Liver (tissue), 9 donors: ENCODE data around the gene PDE4B. TPM values are rescaled to one million over a fixed set of nuclear protein-coding genes. Genes with fewer than 3 reads are reported as not detected.

ENCODE experiments used
- DNase-seq: peaks from one replicate; pipeline ENCODE4 v3.0.0-alpha.2; 2017; ENCODE audit warnings: low spot score
- H3K27ac ChIP-seq, 2 donors: one replicate each; pipeline ENCODE4 v1.7.0; 2013; ENCODE audit warnings: inconsistent platforms in 2 of 2, low read length in 2 of 2, control low read depth in 1 of 2, low read depth in 1 of 2, mild to moderate bottlenecking in 1 of 2
- H3K27me3 ChIP-seq, 4 donors: one replicate each; pipeline versions ENCODE4 v1.6.1 to v1.7.0; 2013; ENCODE audit warnings: low read length in 3 of 4, inconsistent platforms in 1 of 4, mild to moderate bottlenecking in 1 of 4, moderate library complexity in 1 of 4; ENCODE audit not compliant: control insufficient read depth in 4 of 4, insufficient read depth in 4 of 4
- H3K36me3 ChIP-seq, 4 donors: one replicate each; pipeline versions ENCODE4 v1.6.1 to v1.7.0; 2013; ENCODE audit warnings: low read length in 3 of 4, mild to moderate bottlenecking in 3 of 4, low read depth in 1 of 4, moderate library complexity in 1 of 4; ENCODE audit not compliant: control insufficient read depth in 4 of 4, insufficient read depth in 3 of 4
- H3K4me1 ChIP-seq, 4 donors: one replicate each; pipeline versions ENCODE4 v1.6.1 to v1.7.0; 2013; ENCODE audit warnings: low read length in 3 of 4, mild to moderate bottlenecking in 3 of 4, moderate library complexity in 1 of 4; ENCODE audit not compliant: control insufficient read depth in 4 of 4, insufficient read depth in 4 of 4
- H3K4me3 ChIP-seq, 3 donors: one replicate each; pipeline versions ENCODE4 v1.6.1 to v1.7.0; 2013; ENCODE audit warnings: low read length in 3 of 3, control low read depth in 1 of 3, low read depth in 1 of 3, mild to moderate bottlenecking in 1 of 3
- H3K9ac ChIP-seq, 2 donors: one replicate each; pipeline ENCODE4 v1.7.0; 2013; ENCODE audit warnings: low read length in 2 of 2, mild to moderate bottlenecking in 2 of 2, moderate library complexity in 2 of 2, control low read depth in 1 of 2, low read depth in 1 of 2
- H3K9me3 ChIP-seq, 4 donors: one replicate each; pipeline versions ENCODE4 v1.6.1 to v1.7.0; 2013; ENCODE audit warnings: low read length in 3 of 4; ENCODE audit not compliant: control insufficient read depth in 4 of 4
- ATF3 ChIP-seq: IDR thresholded peaks from 2 replicates; pipeline ENCODE4 v1.6.1; 2016; ENCODE audit warnings: antibody characterized with exemption
- CTCF ChIP-seq: fragments of 150-350 bp; IDR thresholded peaks from 2 replicates; pipeline ENCODE4 v1.5.1; 2017; ENCODE audit warnings: improper control_type of control experiment, low read depth, low read length; ENCODE audit not compliant: missing input control
- EGR1 ChIP-seq, 2 donors: IDR thresholded peaks; 2 replicates each; pipeline ENCODE4 v1.6.1; 2016 to 2018; ENCODE audit warnings: antibody characterized with exemption in 2 of 2, low read depth in 2 of 2
- FOXA1 ChIP-seq: IDR thresholded peaks from 2 replicates; pipeline ENCODE4 v1.6.1; 2016; ENCODE audit warnings: antibody characterized with exemption
- FOXA2 ChIP-seq: IDR thresholded peaks from 2 replicates; pipeline ENCODE4 v1.6.1; 2016; ENCODE audit warnings: antibody characterized with exemption
- GABPA ChIP-seq, 2 donors: IDR thresholded peaks in 1 of 2; conservative IDR thresholded peaks in 1 of 2; 2 replicates each; pipeline ENCODE4 v1.6.1; 2016; ENCODE audit warnings: antibody characterized with exemption in 2 of 2, mild to moderate bottlenecking in 1 of 2, moderate library complexity in 1 of 2
- HNF4A ChIP-seq, 2 donors: conservative IDR thresholded peaks; 2 replicates each; pipeline ENCODE4 v1.6.1; 2016; ENCODE audit warnings: antibody characterized with exemption in 2 of 2, mild to moderate bottlenecking in 2 of 2
- MAX ChIP-seq: IDR thresholded peaks from 2 replicates; pipeline ENCODE4 v1.6.1; 2016; ENCODE audit warnings: antibody characterized with exemption
- RAD21 ChIP-seq, 2 donors: IDR thresholded peaks; 2 replicates each; pipeline ENCODE4 v1.6.1; 2016; ENCODE audit warnings: antibody characterized with exemption in 2 of 2, mild to moderate bottlenecking in 2 of 2
- RXRA ChIP-seq, 2 donors: IDR thresholded peaks; 2 replicates each; pipeline ENCODE4 v1.6.1; 2017 to 2018; ENCODE audit warnings: antibody characterized with exemption in 2 of 2, mild to moderate bottlenecking in 1 of 2
- SP1 ChIP-seq: IDR thresholded peaks from 2 replicates; pipeline ENCODE4 v1.6.1; 2018; ENCODE audit warnings: antibody characterized with exemption, mild to moderate bottlenecking
- TAF1 ChIP-seq: conservative IDR thresholded peaks from 2 replicates; pipeline ENCODE4 v1.6.1; 2016; ENCODE audit warnings: antibody characterized with exemption, mild to moderate bottlenecking
- YY1 ChIP-seq: IDR thresholded peaks from 2 replicates; pipeline ENCODE4 v1.6.1; 2016; ENCODE audit warnings: antibody characterized with exemption, mild to moderate bottlenecking
- ZBTB33 ChIP-seq: IDR thresholded peaks from 2 replicates; pipeline ENCODE4 v1.6.1; 2016; ENCODE audit warnings: antibody characterized with exemption
- WGBS: extraction: QIAGEN DNeasy Blood & Tissue Kit; methylation state at CpG from one replicate; pipeline ENCODE4 v1.1.7; 2013; 5-methylcytosine and 5-hydroxymethylcytosine counted together
- polyA plus RNA-seq, 2 donors: library from polyadenylated mRNA; stranded (reverse) in 1 of 2; unstranded in 1 of 2; fragments of 200-250 nt in 1 of 2; fragments of >200 nt in 1 of 2; fragmentation: Nextera tagmentation in 1 of 2; extraction: Ambion mirVana in 1 of 2; gene quantifications; one replicate each; pipeline versions ENCODE4 v1.2.1 to v1.2.3, GENCODE V29; 2013 to 2015
- total RNA-seq, 2 donors: library from RNA; depleted of rRNA; stranded (reverse); fragments of >200 nt; gene quantifications; one replicate each; pipeline ENCODE4 v1.2.3, GENCODE V29; 2014
- donor health status: healthy.
- donor health status: healthy.
- donor health status: healthy.
- donor health status: healthy.
- donor health status: healthy.

PDE4B gene
- total and polyA plus RNA-seq, 4 donors = 1.9 to 3.9 (median 2.7) TPM

- no peak overlapping the region for H3K27ac ChIP-seq
- H3K9me3 ChIP-seq = no peaks in the 10 kb centered on the region
- H3K4me3 ChIP-seq = no peak overlapping the region
- peaks cover 0 to 35% (median 13%) of the 10 kb centered on the region in 4 donors for H3K36me3 ChIP-seq
- no peaks in the 10 kb centered on the region for H3K27me3 ChIP-seq
- no peak for TF ChIP-seq YY1
- no peak for TF ChIP-seq GABPA (IDR thresholded peaks at IDR 0.05 in 1 of 2, conservative IDR thresholded peaks at IDR 0.05 in 1 of 2)
- TF ChIP-seq CTCF = no peak
- TF ChIP-seq FOXA1 = no peak
- no peak for TF ChIP-seq FOXA2
- no peak for TF ChIP-seq SP1
- TF ChIP-seq ZBTB33 = no peak
- TF ChIP-seq RAD21 (IDR thresholded peaks at IDR 0.05) = no peak
- TF ChIP-seq EGR1 (IDR thresholded peaks at IDR 0.05; ENCODE audit: low read depth in 2 of 2) = no peak
- no peak for TF ChIP-seq TAF1
- no peak for TF ChIP-seq ATF3
- no peak for TF ChIP-seq RXRA (IDR thresholded peaks at IDR 0.05)
- TF ChIP-seq HNF4A (conservative IDR thresholded peaks at IDR 0.05) = no peak
- 85% methylated on average over 4 of the region's 4 CpGs for WGBS
- no peak overlapping the region for H3K9ac ChIP-seq
- no peaks in the 10 kb centered on the region for H3K4me1 ChIP-seq
- no peak for DNase-seq
Observed at GRCh38 chr1:66370462-66370971, 577.8 kb downstream of the PDE4B start.

- Histone ChIP-seq H3K4me3 (no peak overlapping the region), H3K27me3 (no peaks in the 10 kb centered on the region), H3K9me3 (no peaks in the 10 kb centered on the region), H3K4me1 (no peaks in the 10 kb centered on the region), H3K27ac (peak overlapping the region in 1 of 2 donors; percentile 48), H3K9ac (no peak overlapping the region), H3K36me3 (peaks cover 0 to 27% (median 8%) of the 10 kb centered on the region in 4 donors)
- DNase-seq = no peak
- TF ChIP-seq MAX (no peak), RXRA (IDR thresholded peaks at IDR 0.05) (peak in 1 of 2 donors; percentile 8), YY1 (no peak)
- 72% methylated on average over 7 of the region's 7 CpGs for WGBS
Observed at GRCh38 chr1:66371233-66372005, 578.7 kb downstream of the PDE4B start.
